ENCODE results near the gene BACE2.
"Not testable (repeated sequence)": the region's sequence is repeated elsewhere in the genome, so short reads cannot be mapped to it uniquely, and the experiment has no call there.

BACE2 gene

GRCh38 chr21:41182547-41182946, 14.6 kb downstream of the BACE2 start:
- no peak for DNase-seq (ENCODE audit: extremely low read depth in 1 of 2, low read depth in 1 of 2)

DNA sequence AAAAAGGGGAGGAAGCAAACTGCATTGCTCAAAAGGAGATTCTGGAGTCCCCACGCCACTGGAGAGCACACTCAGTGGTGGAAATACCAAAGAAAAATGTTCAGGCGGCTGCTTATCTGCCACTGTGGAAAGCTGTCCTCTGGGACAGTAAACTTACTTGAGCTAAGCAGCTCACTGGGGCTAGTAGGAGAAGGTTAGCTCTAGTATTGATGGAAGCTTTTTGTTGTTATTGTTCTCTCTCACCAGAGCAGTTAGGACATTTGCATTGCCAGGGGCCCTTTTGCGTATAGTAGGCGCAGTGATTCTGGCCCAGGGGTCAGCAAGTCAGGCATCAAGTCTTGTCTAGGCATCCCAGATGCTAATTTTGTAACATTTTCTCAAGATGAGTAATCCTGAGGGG, 15.6 kb downstream of the BACE2 start:
- DNase-seq (ENCODE audit: extremely low read depth in 1 of 2, low read depth in 1 of 2) = no peak

DNA sequence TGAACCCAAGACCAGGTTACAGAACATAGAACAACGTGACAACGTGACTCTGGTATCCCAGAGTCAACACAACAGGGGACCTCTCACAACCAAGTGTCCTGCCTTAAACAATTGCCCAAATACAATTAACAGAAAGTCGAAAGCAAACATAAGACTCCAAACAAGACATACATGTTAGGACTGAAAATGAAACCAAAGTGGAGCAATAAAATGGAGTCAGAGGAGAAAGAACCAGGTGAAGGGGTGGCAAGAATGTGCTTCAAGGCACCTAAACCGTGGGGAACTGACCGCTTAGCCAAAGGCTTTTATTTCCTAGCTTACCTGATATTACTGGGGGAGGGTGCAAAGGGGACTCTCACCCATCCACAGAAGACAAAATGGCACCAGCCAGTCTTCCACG, 17.8 kb downstream of the BACE2 start:
- no peak for DNase-seq (ENCODE audit: extremely low read depth in 1 of 2, low read depth in 1 of 2)

GRCh38 chr21:41186755-41187536, 19.0 kb downstream of the BACE2 start:
- no peak for DNase-seq (ENCODE audit: extremely low read depth in 1 of 2, low read depth in 1 of 2)

DNA sequence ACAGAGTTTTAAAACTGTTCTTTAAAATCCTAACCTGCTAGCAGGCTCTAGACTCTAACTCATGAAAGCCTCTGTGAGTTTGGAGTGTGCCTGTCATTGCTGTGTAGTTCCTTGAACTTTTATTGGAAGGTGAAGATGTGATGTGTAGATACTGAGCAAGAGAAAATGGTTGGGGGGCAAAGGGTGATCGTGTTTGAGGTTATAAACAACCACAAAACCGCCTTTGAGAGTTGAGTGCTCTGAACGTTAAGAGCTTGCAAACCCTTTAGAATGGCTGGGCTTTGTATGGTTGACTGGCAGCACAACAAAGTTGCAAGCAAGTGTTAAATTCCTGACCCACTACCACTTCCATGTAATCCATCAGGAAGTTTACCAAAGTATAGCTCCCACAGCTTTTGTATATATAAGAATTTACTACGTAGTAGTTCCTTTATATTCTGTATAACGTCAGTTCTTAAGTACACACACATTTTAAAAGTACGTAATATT, 19.6 kb downstream of the BACE2 start:
- DNase-seq (ENCODE audit: extremely low read depth in 1 of 2, low read depth in 1 of 2) = no peak

- no peak for DNase-seq (ENCODE audit: extremely low read depth in 1 of 2, low read depth in 1 of 2)
Measured at GRCh38 chr21:41188486-41189149, 20.7 kb downstream of the BACE2 start.

- DNase-seq (ENCODE audit: extremely low read depth in 1 of 2, low read depth in 1 of 2) = no peak
Measured at GRCh38 chr21:41189150-41189745, 21.3 kb downstream of the BACE2 start.

DNA sequence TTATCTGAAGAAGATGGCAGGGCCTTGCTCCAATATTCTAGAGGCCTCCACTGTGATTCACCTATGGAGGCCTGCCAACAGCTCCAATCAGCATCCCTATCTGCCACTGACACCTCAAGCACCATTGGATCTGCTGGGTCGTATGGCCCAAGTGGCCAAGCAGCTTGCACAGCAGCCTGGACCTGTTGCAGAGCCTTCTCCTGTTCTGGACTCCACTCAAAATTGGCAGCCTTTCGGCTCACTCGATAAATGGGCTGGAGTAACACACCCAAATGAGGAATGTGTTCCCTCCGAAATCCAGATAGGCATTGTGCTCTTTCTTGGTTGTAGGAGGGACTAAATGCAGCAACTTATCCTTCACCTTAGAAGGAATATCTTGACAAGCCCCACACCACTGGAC, 24.6 kb downstream of the BACE2 start:
- not testable (repeated sequence) for DNase-seq (ENCODE audit: extremely low read depth in 1 of 2, low read depth in 1 of 2)

DNA sequence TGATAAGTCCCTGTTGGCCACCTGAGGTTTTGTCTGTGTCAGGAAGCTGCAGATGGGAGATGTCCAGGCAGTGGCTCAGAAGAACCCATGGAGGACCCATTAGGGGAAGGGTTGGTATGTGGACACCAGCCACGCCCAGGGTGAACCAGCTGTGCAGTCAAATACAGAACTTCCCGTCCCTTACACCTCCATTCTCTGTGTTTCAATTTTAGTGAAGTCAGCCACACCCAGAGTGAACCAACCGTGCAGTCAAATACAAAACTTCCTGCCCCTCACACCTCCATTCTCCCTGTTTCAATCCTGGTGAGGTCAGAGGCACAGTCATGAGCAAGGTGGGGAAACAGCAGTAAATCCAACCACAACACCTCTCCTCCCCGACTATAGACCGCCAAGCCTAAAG, 27.4 kb downstream of the BACE2 start:
- DNase-seq (ENCODE audit: extremely low read depth in 1 of 2, low read depth in 1 of 2) = no peak

DNA sequence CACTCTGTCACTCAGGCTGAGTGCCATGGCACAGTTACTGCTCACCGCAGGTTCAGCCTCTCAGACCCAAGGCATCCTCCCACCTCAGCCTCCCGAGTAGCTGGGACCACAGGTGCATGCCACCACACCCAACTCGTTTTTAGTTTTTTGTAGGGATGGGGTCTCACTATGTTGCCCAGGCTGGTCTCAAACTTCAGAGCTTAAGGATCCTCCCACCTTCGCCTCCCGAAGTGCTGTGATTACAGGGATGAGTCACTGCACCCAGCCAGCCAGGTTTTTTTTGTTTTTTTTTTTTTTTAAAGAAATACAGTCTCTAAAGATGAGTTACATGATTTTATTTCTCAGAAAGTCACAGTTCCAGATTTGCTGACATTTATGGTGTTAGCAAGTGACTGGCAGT, 29.0 kb downstream of the BACE2 start:
- DNase-seq (ENCODE audit: extremely low read depth in 1 of 2, low read depth in 1 of 2) = no peak

- no peak for DNase-seq (ENCODE audit: extremely low read depth in 1 of 2, low read depth in 1 of 2)
Measured at GRCh38 chr21:41197582-41197981, 29.6 kb downstream of the BACE2 start.

DNA sequence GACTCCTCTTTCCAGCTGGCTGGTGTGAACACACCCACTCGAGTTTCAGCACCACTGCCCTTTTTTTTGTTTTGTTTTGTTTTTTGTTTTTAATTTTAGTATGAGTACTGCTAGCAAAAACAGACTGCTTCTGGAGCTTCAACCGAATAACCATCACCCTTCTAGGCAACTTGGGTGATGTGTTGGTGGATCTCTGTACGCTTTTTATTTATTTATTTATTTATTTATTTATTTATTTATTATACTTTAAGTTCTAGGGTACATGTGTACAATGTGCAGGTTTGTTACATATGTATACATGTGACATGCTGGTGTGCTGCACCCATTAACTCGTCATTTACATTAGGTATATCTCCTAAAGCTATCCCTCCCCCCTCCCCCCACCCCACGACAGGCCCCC, 30.7 kb downstream of the BACE2 start:
- DNase-seq (ENCODE audit: extremely low read depth in 1 of 2, low read depth in 1 of 2) = not testable (repeated sequence)

DNA sequence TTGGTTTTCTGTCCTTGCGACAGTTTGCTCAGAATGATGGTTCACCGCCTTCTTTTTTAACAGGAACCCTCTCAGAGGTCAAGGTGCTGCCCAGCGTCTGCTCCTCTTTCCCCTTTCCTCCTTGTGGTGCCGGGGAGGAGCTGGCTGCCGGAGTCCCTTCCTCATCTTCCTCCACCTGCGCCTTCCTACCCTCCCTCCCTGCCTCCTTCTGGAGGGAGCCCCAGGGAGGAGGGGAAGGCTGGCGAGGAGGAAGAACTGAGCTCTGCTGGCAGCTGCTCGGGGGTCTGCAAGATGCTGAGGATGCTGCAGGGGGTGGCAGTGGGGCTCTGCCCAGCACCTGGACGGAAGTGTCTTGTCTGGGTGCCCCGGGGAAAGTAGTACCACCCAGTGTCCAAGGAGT, 31.2 kb downstream of the BACE2 start:
- DNase-seq (ENCODE audit: extremely low read depth in 1 of 2, low read depth in 1 of 2) = no peak

GRCh38 chr21:41199588-41199987, 31.6 kb downstream of the BACE2 start:
- no peak for DNase-seq (ENCODE audit: extremely low read depth in 1 of 2, low read depth in 1 of 2)

DNA sequence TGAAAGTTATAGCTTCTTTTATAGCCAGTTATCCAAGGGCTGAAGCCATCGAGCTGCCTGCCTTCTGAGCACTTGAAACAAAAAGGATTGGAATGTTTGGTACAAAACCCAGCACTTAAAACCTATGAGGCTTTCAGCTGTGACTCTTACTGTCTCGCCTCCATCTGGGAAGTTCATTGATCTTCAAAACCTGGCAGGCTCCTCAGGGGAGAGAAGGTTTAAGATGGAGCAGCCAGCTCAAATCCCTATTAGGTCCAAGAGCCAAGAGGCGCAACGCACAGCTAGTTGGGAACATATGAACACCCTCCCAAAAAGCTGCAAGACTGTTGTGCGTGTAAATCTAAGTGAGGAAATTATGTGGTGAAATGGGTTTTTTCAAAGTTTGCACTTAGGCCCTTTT, 33.4 kb downstream of the BACE2 start:
- no peak for DNase-seq (ENCODE audit: extremely low read depth in 1 of 2, low read depth in 1 of 2)

DNA sequence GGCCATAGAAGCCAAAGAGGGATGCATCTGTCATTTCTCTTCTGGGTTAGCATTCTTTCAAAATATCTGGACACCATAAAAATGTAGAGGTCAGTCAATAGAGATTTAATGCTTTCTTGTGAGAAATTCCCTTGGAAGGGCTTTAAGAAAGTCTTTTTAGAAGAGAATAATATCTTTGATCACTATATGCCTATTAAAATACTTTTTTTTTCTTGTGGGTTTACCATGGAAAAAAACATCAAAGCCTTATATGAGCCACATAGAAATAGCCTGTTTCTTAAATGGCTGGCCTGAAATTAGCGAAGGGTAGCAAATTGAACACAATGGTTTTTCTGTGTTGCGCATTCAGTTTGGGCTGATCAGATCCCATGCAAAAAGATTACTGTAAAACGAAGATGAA, 36.8 kb downstream of the BACE2 start:
- DNase-seq (ENCODE audit: extremely low read depth in 1 of 2, low read depth in 1 of 2) = no peak

DNA sequence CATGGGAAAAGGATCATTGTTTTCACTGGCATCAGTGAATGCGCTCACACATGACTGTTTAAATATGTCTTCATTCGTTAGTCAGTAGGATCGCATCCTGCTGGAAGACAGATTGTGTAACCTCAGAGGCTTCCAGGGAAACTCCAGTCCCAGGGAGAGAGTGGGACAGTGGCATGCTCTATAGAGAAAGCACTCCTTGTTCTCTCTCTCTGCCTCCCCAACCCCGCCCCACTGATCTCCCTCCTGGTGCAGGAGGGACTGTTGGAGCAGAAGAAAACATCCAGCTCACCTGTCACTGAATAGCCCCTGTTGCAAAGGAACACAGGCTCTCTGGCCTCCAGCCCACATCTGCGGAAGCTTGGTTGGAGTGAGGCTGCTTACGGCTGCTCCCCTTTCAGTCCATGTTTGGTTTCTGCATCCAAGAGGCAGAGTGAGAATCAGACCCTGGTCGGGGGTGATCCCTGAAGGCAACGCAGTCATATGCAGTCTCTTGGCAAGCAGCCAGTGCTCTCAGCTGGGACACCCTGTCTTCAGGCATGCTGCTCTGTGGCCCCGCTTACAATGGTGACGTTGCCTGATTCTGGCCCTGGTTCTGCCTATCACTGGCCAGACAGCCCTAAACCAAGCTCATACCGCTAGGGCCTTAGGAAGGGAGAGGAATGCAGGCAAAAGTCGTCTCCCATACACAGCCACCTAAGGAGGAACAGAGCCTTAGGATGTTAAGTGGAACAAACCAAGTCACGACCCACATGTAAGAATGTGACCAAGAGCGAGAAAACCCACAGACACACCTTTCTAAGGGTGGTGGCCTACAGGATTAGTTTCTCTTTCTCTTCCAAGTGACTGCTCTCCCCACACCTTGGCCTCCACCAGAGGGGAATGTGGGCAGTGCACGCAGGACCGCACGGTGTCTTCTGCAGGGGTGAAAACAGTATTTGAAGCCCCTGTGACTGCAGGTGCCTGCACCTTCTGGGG, 39.7 kb downstream of the BACE2 start:
- no peak for DNase-seq (ENCODE audit: extremely low read depth in 1 of 2, low read depth in 1 of 2)

DNA sequence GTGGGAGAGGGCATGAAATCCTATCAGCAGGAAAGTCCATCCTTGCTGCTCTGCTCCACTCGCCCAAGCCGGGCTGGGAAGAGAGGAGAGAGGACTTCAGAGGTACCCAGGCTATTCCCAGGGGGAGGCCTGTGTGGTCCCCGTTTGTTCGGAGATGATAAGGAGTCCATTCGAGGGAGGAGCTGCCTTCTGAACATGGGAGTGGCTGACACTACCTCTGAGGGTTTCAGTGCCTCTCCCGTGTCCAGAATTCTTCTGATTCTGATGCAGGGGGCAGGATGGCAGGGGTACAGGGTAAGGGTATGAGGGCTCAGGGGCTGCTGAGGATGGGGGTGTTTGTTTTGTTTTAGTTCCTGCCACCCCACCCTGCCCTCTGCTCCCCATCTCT, 40.4 kb downstream of the BACE2 start:
- DNase-seq (ENCODE audit: extremely low read depth in 1 of 2, low read depth in 1 of 2) = no peak

DNA sequence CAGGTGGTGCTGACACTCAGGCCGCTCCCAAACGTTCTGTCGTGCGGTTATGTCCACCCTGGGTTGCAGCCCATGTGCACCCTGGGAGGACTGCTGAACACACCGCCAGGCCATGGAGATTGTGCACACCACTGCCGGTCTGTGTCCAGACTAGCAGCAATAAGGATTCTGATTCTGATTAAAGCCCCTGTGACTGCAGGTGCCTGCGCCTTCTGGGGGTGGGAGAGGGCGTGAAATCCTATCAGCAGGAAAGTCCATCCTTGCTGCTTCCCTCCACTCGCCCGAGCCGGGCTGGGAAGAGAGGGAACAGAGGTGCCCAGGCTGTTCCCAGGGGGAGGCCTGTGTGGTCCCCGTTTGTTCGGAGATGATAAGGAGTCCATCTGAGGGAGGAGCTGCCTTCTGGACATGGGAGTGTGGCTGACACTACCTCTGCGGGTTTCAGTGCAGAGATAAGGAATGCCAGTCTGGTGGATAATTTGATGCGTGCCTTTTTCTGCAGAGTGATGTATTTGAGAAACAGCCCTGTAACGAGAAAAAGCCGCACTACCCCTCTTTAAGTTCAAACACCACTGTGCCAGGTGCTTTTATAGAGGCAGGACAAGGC, 41.2 kb downstream of the BACE2 start:
- no peak for DNase-seq (ENCODE audit: extremely low read depth in 1 of 2, low read depth in 1 of 2)

- no peak for DNase-seq (ENCODE audit: extremely low read depth in 1 of 2, low read depth in 1 of 2)
Measured at GRCh38 chr21:41210426-41211059, 42.6 kb downstream of the BACE2 start.

Data from stimulated activated CD8-positive, alpha-beta memory T cell treated with anti-CD3 and anti-CD28 coated beads, Interleukin-7, amount 100 ng/mL, for 48 hours (primary cell).